K562 (cell line): ENCODE results near the gene ZNF778. TPM values are rescaled to one million over a fixed set of nuclear protein-coding genes. Genes with fewer than 3 reads are reported as not detected.

ENCODE experiments used
- CBX2 ChIP-seq: fragments of 200-600 bp; sonication (generic); IDR thresholded peaks from one replicate; pipeline ENCODE4 v1.6.1; 2012; ENCODE audit warnings: mild to moderate bottlenecking, low read length, inconsistent platforms; ENCODE audit not compliant: insufficient read depth, poor library complexity, severe bottlenecking
- CBX8 ChIP-seq: fragments of 200-600 bp; sonication (generic); IDR thresholded peaks from 2 replicates; pipeline ENCODE4 v1.6.1; 2012; ENCODE audit warnings: borderline replicate concordance, mixed run types, low read depth, mild to moderate bottlenecking, moderate library complexity, mixed read lengths, low read length, control low read depth, inconsistent platforms; ENCODE audit not compliant: poor library complexity, severe bottlenecking; ENCODE audit errors: extremely low read depth
- CC2D1A ChIP-seq: fragments of 450-650 bp; IDR thresholded peaks from 2 replicates; pipeline ENCODE4 v1.6.1; 2017; ENCODE audit warnings: mild to moderate bottlenecking
- CHD4 ChIP-seq: fragments of 200-600 bp; sonication (generic); IDR thresholded peaks from 3 replicates; pipeline ENCODE4 v1.6.1; 2012; ENCODE audit warnings: low read depth, mild to moderate bottlenecking, mixed read lengths, low read length, inconsistent platforms; ENCODE audit not compliant: insufficient read depth, insufficient replicate concordance, poor library complexity, severe bottlenecking
- CXXC5 ChIP-seq: fragments of 250-450 bp; sonication (Bioruptor Pico); IDR thresholded peaks from 2 replicates; pipeline ENCODE4 v1.8.0; 2022; ENCODE audit warnings: inconsistent platforms, mild to moderate bottlenecking, moderate library complexity
- EZH2 ChIP-seq: IDR thresholded peaks from 2 replicates; pipeline ENCODE4 v1.6.1; 2012; ENCODE audit warnings: low read depth, mild to moderate bottlenecking, inconsistent platforms, low read length, borderline replicate concordance
- FOSL1 ChIP-seq: fragments of 200-800 bp; sonication (Bioruptor generic); conservative IDR thresholded peaks from 2 replicates; pipeline ENCODE4 v1.6.1; 2016; ENCODE audit warnings: missing genetic modification characterization, missing compliant biosample characterization
- HDAC3 ChIP-seq: fragments of 450-650 bp; IDR thresholded peaks from 2 replicates; pipeline ENCODE4 v1.6.1; 2018; ENCODE audit warnings: borderline replicate concordance, mild to moderate bottlenecking, moderate library complexity; ENCODE audit not compliant: partially characterized antibody
- HNRNPL ChIP-seq: fragments of 200-400 bp; formaldehyde crosslinking; IDR thresholded peaks from 2 replicates; pipeline ENCODE4 v1.6.1; 2017; ENCODE audit warnings: low read depth, mild to moderate bottlenecking, low read length
- MAX ChIP-seq: sonication (generic); formaldehyde crosslinking; IDR thresholded peaks from 2 replicates; pipeline ENCODE4 v1.9.0; 2022; ENCODE audit warnings: mild to moderate bottlenecking, missing genetic modification reagents
- MAZ ChIP-seq, 2 experiments: fragments of 450-650 bp in 1 of 2; sonication (generic) in 1 of 2; formaldehyde crosslinking; IDR thresholded peaks in 1 of 2; conservative IDR thresholded peaks in 1 of 2; 2 replicates each; pipeline versions ENCODE4 v1.4.0 to v1.5.0; 2020; ENCODE audit warnings: mild to moderate bottlenecking in 1 of 2, missing genetic modification reagents in 1 of 2
- MCM7 ChIP-seq, 2 experiments: fragments of 450-650 bp; IDR thresholded peaks; 2 replicates each; pipeline ENCODE4 v1.6.1; 2016 to 2018
- NEUROD1 ChIP-seq: fragments of 150-350 bp; IDR thresholded peaks from 2 replicates; pipeline ENCODE4 v1.6.1; 2014; ENCODE audit warnings: borderline replicate concordance, low read length, low read depth; ENCODE audit not compliant: partially characterized antibody
- PTBP1 ChIP-seq: fragments of 200-400 bp; formaldehyde crosslinking; IDR thresholded peaks from 2 replicates; pipeline ENCODE4 v1.6.1; 2017; ENCODE audit warnings: low read depth, low read length
- TCFL5 ChIP-seq: fragments of 250-450 bp; sonication (Bioruptor Pico); conservative IDR thresholded peaks from 2 replicates; pipeline ENCODE4 v1.6.1; 2021; ENCODE audit warnings: mild to moderate bottlenecking, moderate library complexity, matching md5 sums
- THRAP3 ChIP-seq: fragments of 450-650 bp; IDR thresholded peaks from 2 replicates; pipeline ENCODE4 v1.6.1; 2016; ENCODE audit warnings: mild to moderate bottlenecking, inconsistent platforms, borderline replicate concordance
- TOE1 ChIP-seq, 2 experiments: fragments of 450-650 bp in 1 of 2; sonication (generic) in 1 of 2; formaldehyde crosslinking in 1 of 2; IDR thresholded peaks; 2 replicates each; pipeline versions ENCODE4 v1.7.1 to v1.8.0; 2016 to 2022; ENCODE audit warnings: borderline replicate concordance in 2 of 2, mild to moderate bottlenecking in 2 of 2, antibody characterized with exemption in 1 of 2, inconsistent platforms in 1 of 2, low read depth in 1 of 2, missing genetic modification reagents in 1 of 2, moderate library complexity in 1 of 2
- VEZF1 ChIP-seq: fragments of 200-800 bp; sonication (Bioruptor generic); IDR thresholded peaks from 2 replicates; pipeline ENCODE4 v1.6.1; 2017; ENCODE audit warnings: missing genetic modification characterization, missing compliant biosample characterization
- ZFX ChIP-seq: sonication (generic); formaldehyde crosslinking; IDR thresholded peaks from 2 replicates; pipeline ENCODE4 v1.8.0; 2022; ENCODE audit warnings: mild to moderate bottlenecking, missing genetic modification reagents, moderate library complexity
- ZKSCAN8 ChIP-seq: fragments of 200-800 bp; sonication (Bioruptor generic); IDR thresholded peaks from 2 replicates; pipeline ENCODE4 v1.6.1; 2016; ENCODE audit warnings: missing genetic modification characterization, missing compliant biosample characterization
- ZNF354B ChIP-seq: fragments of 250-450 bp; sonication (Bioruptor Pico); IDR thresholded peaks from 2 replicates; pipeline ENCODE4 v1.4.0; 2020
- ZNF395 ChIP-seq: fragments of 200-800 bp; sonication (Bioruptor generic); IDR thresholded peaks from 2 replicates; pipeline ENCODE4 v1.6.1; 2017; ENCODE audit warnings: missing genetic modification characterization, missing compliant biosample characterization
- ZNF695 ChIP-seq: fragments of 450-650 bp; formaldehyde crosslinking; IDR thresholded peaks from 2 replicates; pipeline ENCODE4 v1.4.0; 2020; ENCODE audit warnings: mild to moderate bottlenecking, moderate library complexity
- ZNF707 ChIP-seq: fragments of 250-450 bp; sonication (Bioruptor Pico); conservative IDR thresholded peaks from 2 replicates; pipeline ENCODE4 v1.8.0; 2022; ENCODE audit warnings: inconsistent platforms, mild to moderate bottlenecking, moderate library complexity
- polyA plus RNA-seq, 8 experiments: library from polyadenylated mRNA; depleted of rRNA in 4 of 8; stranded (reverse) in 5 of 8; unstranded in 3 of 8; fragments of >200 nt; fragmentation: Nextera tagmentation in 2 of 8; fragmentation: Illumina TruSeq in 1 of 8; extraction: Ambion mirVana in 2 of 8; extraction: Trizol in 1 of 8; gene quantifications; 2 replicates each; pipeline versions ENCODE4 v1.2.1 to v1.2.3, GENCODE V29; 2011 to 2014; ENCODE audit warnings: inconsistent platforms in 1 of 8, missing spikeins in 1 of 8
- total RNA-seq, 7 experiments: library from RNA; depleted of rRNA in 6 of 7; stranded (reverse); fragments of >200 nt in 6 of 7; fragmentation: Illumina TruSeq in 2 of 7; extraction: Trizol in 2 of 7; gene quantifications; 2 replicates each; pipeline versions ENCODE4 v1.2.1 to v1.2.3, GENCODE V29; 2011 to 2021; ENCODE audit warnings: low replicate concordance in 1 of 7

Gene ZNF778
- total and polyA plus RNA-seq, 9 of the 15 experiments (the other 6 are each of a cell fraction or from before 2014, with no cell fraction given), result 0.70 to 60.6 (median 7.5) TPM

- TF ChIP-seq MAZ (CRISPR knock-in tag; conservative IDR thresholded peaks at IDR 0.05 in 1 of 2, IDR thresholded peaks at IDR 0.05 in 1 of 2) (peak; percentile 96 to 99), ZKSCAN8 (CRISPR knock-in tag) (no peak), CBX8 (no peak), ZNF354B (CRISPR knock-in tag) (no peak), TCFL5 (no peak), ZNF707 (no peak), CC2D1A (peak; percentile 67), HDAC3 (no peak), ZFX (peak; percentile 26), HNRNPL (no peak), VEZF1 (CRISPR knock-in tag) (peak; percentile 98), CXXC5 (CRISPR knock-in tag) (peak; percentile 59), THRAP3 (no peak), PTBP1 (no peak), NEUROD1 (no peak), MAX (peak; percentile 8; the same call in 1 of the 2 replicates), EZH2 (no peak), TOE1 (IDR thresholded peaks at IDR 0.05; ENCODE audit: borderline replicate concordance) (peak; percentile 19; the same call in 1 of the 2 replicates), TOE1 (CRISPR knock-in tag; IDR thresholded peaks at IDR 0.05; ENCODE audit: borderline replicate concordance, low read depth) (peak; percentile 64), CHD4 (no peak), FOSL1 (0 out of 2 replicates have a peak, but pooled peaks have one; percentile 36), ZNF695 (no peak), CBX2 (no peak), MCM7 (IDR thresholded peaks at IDR 0.05) (no peak), ZNF395 (no peak)
Measured at GRCh38 chr16:89241187-89242007, 23.9 kb downstream of the ZNF778 start (continued).
